GM19468 (cell line): ENCODE data around the gene RASSF4.
A peak's percentile ranks its signal among the peaks of the same experiment; 100 is the strongest.

Source experiments
- ATAC-seq: cut with Tn5 transposase; IDR thresholded peaks from one replicate; pipeline ENCODE4 v1.9.1; 2021; ENCODE audit warnings: mild to moderate bottlenecking, moderate library complexity, moderate number of reproducible peaks; ENCODE audit not compliant: unreplicated experiment; ENCODE audit errors: extremely low read depth

RASSF4 gene

GRCh38 chr10:44973323-44974081 is 13.9 kb downstream of the RASSF4 start:
- no peak for ATAC-seq

GRCh38 chr10:44974082-44974627 is 14.6 kb downstream of the RASSF4 start:
- ATAC-seq: no peak

GRCh38 chr10:44974628-44975430 is 15.2 kb downstream of the RASSF4 start:
- peak; percentile 78 for ATAC-seq

- ATAC-seq: no peak
Measured at GRCh38 chr10:44975431-44976331, 16.1 kb downstream of the RASSF4 start.

GRCh38 chr10:44976352-44977198 is 17.0 kb downstream of the RASSF4 start:
- ATAC-seq: no peak

GRCh38 chr10:44977287-44978212 is 17.9 kb downstream of the RASSF4 start:
- no peak for ATAC-seq

- ATAC-seq: no peak
Measured at GRCh38 chr10:44978213-44978569, 18.6 kb downstream of the RASSF4 start.

GRCh38 chr10:44978570-44979280 is 19.1 kb downstream of the RASSF4 start, which contains the start of gene DEPP1:
TSS of gene DEPP1 (minus strand) at chr10:44978809. CDS start at chr10:44978030, 779 bp downstream.
- no peak for ATAC-seq

GRCh38 chr10:44979281-44980191 is 19.9 kb downstream of the RASSF4 start:
- no peak for ATAC-seq

- ATAC-seq: no peak
Measured at GRCh38 chr10:44980309-44981171, 20.9 kb downstream of the RASSF4 start.

- ATAC-seq: peak; percentile 57
Measured at GRCh38 chr10:44981172-44982113, 21.8 kb downstream of the RASSF4 start.

GRCh38 chr10:44982114-44982460 is 22.5 kb downstream of the RASSF4 start:
- ATAC-seq: no peak

GRCh38 chr10:44982496-44982895 is 22.9 kb downstream of the RASSF4 start:
- no peak for ATAC-seq

- ATAC-seq: no peak
Measured at GRCh38 chr10:44983066-44983894, 23.7 kb downstream of the RASSF4 start.
